KMS-11 (cell line): ENCODE results near the gene TDP1.

ENCODE experiments used
- H2AFZ ChIP-seq: fragments of 200-600 bp; sonication (generic); 2 replicates; pipeline ENCODE4 v1.6.1; 2016; ENCODE audit warnings: antibody characterized with exemption, mixed run types, low read depth
- H3K27ac ChIP-seq: fragments of 200-600 bp; sonication (generic); 2 replicates; pipeline ENCODE4 v1.6.1; 2016; ENCODE audit warnings: mild to moderate bottlenecking, mixed run types
- H3K27me3 ChIP-seq: fragments of 200-600 bp; sonication (generic); 2 replicates; pipeline ENCODE4 v1.6.1; 2017; ENCODE audit warnings: mild to moderate bottlenecking, low read depth, mixed run types, moderate library complexity; ENCODE audit not compliant: insufficient read depth
- H3K36me3 ChIP-seq: fragments of 200-600 bp; sonication (generic); 2 replicates; pipeline ENCODE4 v1.6.1; 2017; ENCODE audit warnings: mild to moderate bottlenecking, mixed run types; ENCODE audit not compliant: insufficient read depth
- H3K4me1 ChIP-seq: fragments of 200-600 bp; sonication (generic); 2 replicates; pipeline ENCODE4 v1.6.1; 2016; ENCODE audit warnings: mild to moderate bottlenecking, low read depth, mixed run types; ENCODE audit not compliant: poor library complexity, severe bottlenecking
- H3K4me2 ChIP-seq: fragments of 200-600 bp; sonication (generic); 2 replicates; pipeline ENCODE4 v1.7.0; 2016; ENCODE audit warnings: mild to moderate bottlenecking, mixed run types
- H3K4me3 ChIP-seq: fragments of 200-600 bp; sonication (generic); IDR thresholded peaks from 2 replicates; pipeline ENCODE4 v1.6.1; 2017; ENCODE audit warnings: low read depth, low read length, mixed read lengths; ENCODE audit not compliant: insufficient read depth
- H3K79me2 ChIP-seq: fragments of 200-600 bp; sonication (generic); 2 replicates; pipeline ENCODE4 v1.6.1; 2016; ENCODE audit warnings: low read depth, mixed run types; ENCODE audit not compliant: insufficient read depth
- H3K9ac ChIP-seq: fragments of 200-600 bp; sonication (generic); 2 replicates; pipeline ENCODE4 v1.6.1; 2016; ENCODE audit warnings: mild to moderate bottlenecking, mixed run types
- H4K20me1 ChIP-seq: fragments of 200-600 bp; sonication (generic); 2 replicates; pipeline ENCODE4 v1.6.1; 2016; ENCODE audit warnings: mild to moderate bottlenecking, mixed run types; ENCODE audit not compliant: insufficient read depth
- CTCF ChIP-seq: fragments of 200-600 bp; sonication (generic); conservative IDR thresholded peaks from 2 replicates; pipeline ENCODE4 v1.6.1; 2017; ENCODE audit warnings: low read depth, mild to moderate bottlenecking, antibody characterized with exemption, low read length, moderate library complexity, mixed read lengths

Gene TDP1

GRCh38 chr14:90027842-90028241 is 72.1 kb downstream of the TDP1 start:
- no peak overlapping the region for H3K9ac ChIP-seq
- no peak overlapping the region for H3K4me2 ChIP-seq
- no peak for TF ChIP-seq CTCF
- no peak overlapping the region for H2AFZ ChIP-seq
- no peak overlapping the region for H3K27ac ChIP-seq
- no peak overlapping the region for H3K4me3 ChIP-seq
- H3K4me1 ChIP-seq: peaks cover 14% of the 10 kb centered on the region
- no peaks in the 10 kb centered on the region for H4K20me1 ChIP-seq
- no peaks in the 10 kb centered on the region for H3K79me2 ChIP-seq
- no peaks in the 10 kb centered on the region for H3K36me3 ChIP-seq
- H3K27me3 ChIP-seq: no peaks in the 10 kb centered on the region

- TF ChIP-seq CTCF: no peak
- Histone ChIP-seq H3K79me2 (no peaks in the 10 kb centered on the region), H3K36me3 (no peaks in the 10 kb centered on the region), H2AFZ (no peak overlapping the region; the same call in 1 of the 2 replicates), H4K20me1 (no peaks in the 10 kb centered on the region), H3K27me3 (no peaks in the 10 kb centered on the region), H3K4me1 (peaks cover 73% of the 10 kb centered on the region), H3K9ac (peak overlapping the region; percentile 78; the same call in 1 of the 2 replicates), H3K4me3 (no peak overlapping the region), H3K4me2 (peak overlapping the region; percentile 94), H3K27ac (peak overlapping the region; percentile 99)
Measured at GRCh38 chr14:90034156-90034555, 78.4 kb downstream of the TDP1 start.

GRCh38 chr14:90034835-90035525 is 79.3 kb downstream of the TDP1 start:
- Histone ChIP-seq H3K79me2 (no peaks in the 10 kb centered on the region), H3K4me1 (peaks cover 73% of the 10 kb centered on the region), H3K27ac (peak overlapping the region; percentile 99), H4K20me1 (no peaks in the 10 kb centered on the region), H3K27me3 (no peaks in the 10 kb centered on the region), H3K4me3 (no peak overlapping the region), H3K36me3 (no peaks in the 10 kb centered on the region), H2AFZ (no peak overlapping the region), H3K9ac (peak overlapping the region; percentile 78), H3K4me2 (peak overlapping the region; percentile 94)
- TF ChIP-seq CTCF: no peak

- no peaks in the 10 kb centered on the region for H3K36me3 ChIP-seq
- no peaks in the 10 kb centered on the region for H4K20me1 ChIP-seq
- H3K79me2 ChIP-seq: no peaks in the 10 kb centered on the region
- no peak overlapping the region for H3K27ac ChIP-seq
- H3K4me2 ChIP-seq: no peak overlapping the region
- no peak overlapping the region for H3K9ac ChIP-seq
- no peak overlapping the region for H3K4me3 ChIP-seq
- H2AFZ ChIP-seq: no peak overlapping the region
- H3K4me1 ChIP-seq: peaks cover 44% of the 10 kb centered on the region
- no peak for TF ChIP-seq CTCF
- no peaks in the 10 kb centered on the region for H3K27me3 ChIP-seq
Measured at GRCh38 chr14:90039253-90040010, 83.7 kb downstream of the TDP1 start.
